BE2C (cell line): ENCODE measurements around the gene MGAT5.
A peak's percentile ranks its signal among the peaks of the same experiment; 100 is the strongest.

Experiments
- DNase-seq: peaks from one replicate; pipeline ENCODE4 v3.0.0-alpha.2; 2020
- H3K27me3 ChIP-seq: fragments of 250-450 bp; sonication (Bioruptor Pico); 2 replicates; pipeline ENCODE4 v1.5.1; 2020; ENCODE audit warnings: mild to moderate bottlenecking
- H3K36me3 ChIP-seq: fragments of 250-450 bp; sonication (Bioruptor Pico); 2 replicates; pipeline ENCODE4 v1.5.1; 2020; ENCODE audit warnings: mild to moderate bottlenecking
- H3K4me1 ChIP-seq: fragments of 250-450 bp; sonication (Bioruptor Pico); 2 replicates; pipeline ENCODE4 v1.5.1; 2020
- H3K4me3 ChIP-seq: 2 replicates; pipeline ENCODE4 v1.5.1; 2011; ENCODE audit warnings: low read depth, low read length
- H3K9me3 ChIP-seq: fragments of 250-450 bp; sonication (Bioruptor Pico); 2 replicates; pipeline ENCODE4 v1.5.1; 2020
- CTCF ChIP-seq: IDR thresholded peaks from 2 replicates; pipeline ENCODE4 v1.5.1; 2012; ENCODE audit warnings: mild to moderate bottlenecking, low read depth, low read length

MGAT5 gene

GRCh38 chr2:134369220-134369902 is 115.5 kb downstream of the MGAT5 start:
- TF ChIP-seq CTCF, result no peak
- DNase-seq, result no peak
- Histone ChIP-seq H3K9me3 (no peaks in the 10 kb centered on the region), H3K4me1 (no peaks in the 10 kb centered on the region), H3K27me3 (no peaks in the 10 kb centered on the region), H3K4me3 (no peak overlapping the region), H3K36me3 (no peaks in the 10 kb centered on the region)

GRCh38 chr2:134370655-134371445 is 117.0 kb downstream of the MGAT5 start:
- Histone ChIP-seq H3K36me3 (no peaks in the 10 kb centered on the region), H3K4me1 (peaks cover 6% of the 10 kb centered on the region; the same call in 1 of the 2 replicates), H3K9me3 (no peaks in the 10 kb centered on the region), H3K27me3 (no peaks in the 10 kb centered on the region), H3K4me3 (no peak overlapping the region)
- no peak for DNase-seq
- TF ChIP-seq CTCF, result no peak

- Histone ChIP-seq H3K4me3 (no peak overlapping the region), H3K27me3 (no peaks in the 10 kb centered on the region), H3K36me3 (no peaks in the 10 kb centered on the region; the same call in 1 of the 2 replicates), H3K4me1 (peaks cover 6% of the 10 kb centered on the region; the same call in 1 of the 2 replicates), H3K9me3 (no peaks in the 10 kb centered on the region)
- TF ChIP-seq CTCF, result no peak
- no peak for DNase-seq
Observed at GRCh38 chr2:134372141-134372540, 118.3 kb downstream of the MGAT5 start.

- Histone ChIP-seq H3K4me1 (peaks cover 6% of the 10 kb centered on the region; the same call in 1 of the 2 replicates), H3K36me3 (no peaks in the 10 kb centered on the region; the same call in 1 of the 2 replicates), H3K27me3 (no peaks in the 10 kb centered on the region), H3K9me3 (no peaks in the 10 kb centered on the region), H3K4me3 (no peak overlapping the region)
- TF ChIP-seq CTCF, result no peak
- DNase-seq, result no peak
Observed at GRCh38 chr2:134372611-134373131, 118.8 kb downstream of the MGAT5 start.

GRCh38 chr2:134375935-134376334 is 122.1 kb downstream of the MGAT5 start:
- no peaks in the 10 kb centered on the region for H3K27me3 ChIP-seq
- H3K9me3 ChIP-seq, result no peaks in the 10 kb centered on the region
- no peaks in the 10 kb centered on the region; the same call in 1 of the 2 replicates for H3K36me3 ChIP-seq
- peak; percentile 53 for DNase-seq
- TF ChIP-seq CTCF, result peak; percentile 58
- peaks cover 6% of the 10 kb centered on the region; the same call in 1 of the 2 replicates for H3K4me1 ChIP-seq
- H3K4me3 ChIP-seq, result no peak overlapping the region
